Measurements from ENCODE around the gene AKAP6.
A peak's percentile ranks its signal among the peaks of the same experiment; 100 is the strongest.
"Not testable (repeated sequence)": the region's sequence is repeated elsewhere in the genome, so short reads cannot be mapped to it uniquely, and the experiment has no call there.

AKAP6 gene

GRCh38 chr14:32379447-32379846 lies 50.3 kb downstream of the AKAP6 start:
- no peak overlapping the region for H3K4me3 ChIP-seq (ENCODE audit: low read length)
- no peak for DNase-seq (ENCODE audit: low read depth)
- TF ChIP-seq CTCF (conservative IDR thresholded peaks at IDR 0.05; ENCODE audit: low read length): no peak

- no peak for DNase-seq (ENCODE audit: low read depth)
Measured at GRCh38 chr14:32381869-32382268, 52.8 kb downstream of the AKAP6 start.

GRCh38 chr14:32382704-32383103 lies 53.6 kb downstream of the AKAP6 start:
- DNase-seq (ENCODE audit: low read depth): no peak
- TF ChIP-seq CTCF (conservative IDR thresholded peaks at IDR 0.05; ENCODE audit: low read length): peak; percentile 63
- no peak overlapping the region for H3K4me3 ChIP-seq (ENCODE audit: low read length)

More at GRCh38 chr14:32381869-32382268, 52.8 kb downstream of the AKAP6 start:
- TF ChIP-seq CTCF (conservative IDR thresholded peaks at IDR 0.05; ENCODE audit: low read length): no peak
- no peak overlapping the region for H3K4me3 ChIP-seq (ENCODE audit: low read length)

GRCh38 chr14:32383364-32384009 lies 54.4 kb downstream of the AKAP6 start:
- no peak overlapping the region for H3K4me3 ChIP-seq (ENCODE audit: low read length)
- no peak for TF ChIP-seq CTCF (conservative IDR thresholded peaks at IDR 0.05; ENCODE audit: low read length)
- DNase-seq (ENCODE audit: low read depth): no peak

- DNase-seq (ENCODE audit: low read depth): no peak
- no peak for TF ChIP-seq CTCF (conservative IDR thresholded peaks at IDR 0.05; ENCODE audit: low read length)
- H3K4me3 ChIP-seq (ENCODE audit: low read length): no peak overlapping the region
Measured at GRCh38 chr14:32384464-32384863, 55.4 kb downstream of the AKAP6 start.

- H3K4me3 ChIP-seq (ENCODE audit: low read length); DNase-seq (ENCODE audit: low read depth): not testable (repeated sequence)
Measured at GRCh38 chr14:32387295-32387694, 58.2 kb downstream of the AKAP6 start.

- no peak overlapping the region for H3K4me3 ChIP-seq (ENCODE audit: low read length)
Measured at GRCh38 chr14:32393119-32393518, 64.0 kb downstream of the AKAP6 start.

More at GRCh38 chr14:32393119-32393518, 64.0 kb downstream of the AKAP6 start:
- no peak for TF ChIP-seq CTCF (conservative IDR thresholded peaks at IDR 0.05; ENCODE audit: low read length)
- DNase-seq (ENCODE audit: low read depth): no peak
